Suppressor macrophage treated with lipopolysaccharide for 4 hours (primary cell): Measurements from ENCODE around the gene PTGR2.
A peak's percentile ranks its signal among the peaks of the same experiment; 100 is the strongest.
"Not testable (repeated sequence)": the region's sequence is repeated elsewhere in the genome, so short reads cannot be mapped to it uniquely, and the experiment has no call there.

Experiments used
- DNase-seq: peaks from one replicate; pipeline ENCODE4 v3.0.0-alpha.2; 2020

PTGR2 gene

DNA sequence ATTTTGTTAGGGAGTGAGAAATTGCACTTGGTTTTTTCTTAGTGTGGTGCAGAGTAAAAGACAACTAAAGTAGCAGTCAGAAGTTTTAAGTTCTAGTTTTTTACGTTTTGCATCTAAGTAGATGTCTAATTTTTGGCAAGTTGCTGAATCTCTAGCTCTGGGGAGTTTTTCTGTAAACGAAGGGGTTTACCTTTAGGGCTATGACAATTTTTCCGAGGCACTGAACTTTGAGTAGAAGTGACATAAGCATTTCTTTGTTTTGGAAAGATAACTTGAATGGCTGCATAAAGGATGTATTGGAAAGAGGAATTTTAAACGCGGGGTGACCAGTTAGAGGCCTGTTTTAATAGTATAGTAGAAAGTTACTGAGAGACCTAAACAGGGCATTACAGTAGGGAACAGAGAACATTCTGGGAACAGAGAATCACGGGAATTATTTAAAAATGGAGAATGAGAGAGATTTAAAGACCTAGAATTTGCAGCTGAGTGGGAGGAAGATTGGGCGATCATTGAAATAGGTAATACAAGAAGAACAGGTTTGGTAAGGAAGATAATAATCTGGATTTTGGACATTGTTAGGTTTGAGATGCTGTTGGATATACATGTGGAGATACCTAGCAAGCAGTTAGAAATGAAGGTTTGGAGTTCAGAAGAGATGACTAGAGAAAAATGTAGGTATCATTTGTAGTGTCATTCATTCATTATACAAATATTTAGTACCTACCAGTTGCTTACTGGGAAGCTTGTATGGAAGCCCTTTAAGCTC, 36.2 kb downstream of the PTGR2 start:
- DNase-seq, result peak; percentile 9

DNA sequence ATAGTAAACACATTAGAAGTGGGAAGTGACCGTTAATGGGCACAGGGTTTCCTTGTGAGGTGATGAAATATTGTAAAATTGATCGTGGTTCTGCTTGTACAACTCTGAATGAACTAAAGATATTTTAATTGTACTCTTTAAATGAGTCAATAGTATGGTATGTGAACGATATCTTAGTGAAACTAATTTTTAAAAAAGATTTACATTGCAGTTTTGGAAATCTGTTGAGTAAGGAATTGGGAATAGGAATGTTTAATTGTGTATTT, 36.8 kb downstream of the PTGR2 start:
- DNase-seq, result peak; percentile 65

DNA sequence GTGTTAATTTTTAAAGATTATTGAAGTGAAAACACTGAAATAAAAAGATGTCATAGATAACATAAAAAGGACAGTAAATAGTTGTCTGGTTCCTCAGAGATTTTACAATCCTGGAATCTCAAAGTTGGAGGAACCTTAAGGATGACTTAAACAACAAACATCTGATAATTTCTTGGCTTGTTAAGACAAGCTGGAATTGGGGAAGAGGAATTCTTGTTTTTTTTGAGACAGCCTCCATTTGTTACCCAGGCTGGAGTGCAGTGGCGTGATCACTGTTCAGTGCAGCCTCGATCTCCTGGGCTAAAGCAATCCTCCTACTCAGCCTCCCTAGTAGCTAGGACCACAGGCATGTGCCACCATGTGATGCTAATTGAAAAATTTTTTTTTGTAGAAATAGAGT, 37.3 kb downstream of the PTGR2 start:
- DNase-seq, result peak; percentile 4

DNA sequence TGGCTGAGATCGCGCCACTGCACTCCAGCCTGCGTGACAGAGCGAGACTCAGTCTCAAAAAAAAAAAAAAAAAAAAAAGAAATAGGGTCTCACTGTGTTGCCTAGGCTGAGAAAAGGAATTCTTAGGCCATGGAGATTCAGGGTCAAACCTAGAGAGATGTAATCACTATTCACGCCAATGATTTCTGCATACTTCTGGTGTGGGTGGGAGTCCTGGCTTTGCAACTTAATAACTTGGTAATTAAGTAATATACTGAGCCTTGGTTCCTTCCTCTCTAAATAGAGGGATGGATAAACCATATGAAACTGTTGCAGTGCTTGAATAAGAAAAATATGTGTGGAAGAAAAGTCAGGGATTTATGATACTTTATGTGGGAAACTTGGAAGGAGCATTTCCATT, 37.7 kb downstream of the PTGR2 start:
- peak; percentile 27 for DNase-seq

DNA sequence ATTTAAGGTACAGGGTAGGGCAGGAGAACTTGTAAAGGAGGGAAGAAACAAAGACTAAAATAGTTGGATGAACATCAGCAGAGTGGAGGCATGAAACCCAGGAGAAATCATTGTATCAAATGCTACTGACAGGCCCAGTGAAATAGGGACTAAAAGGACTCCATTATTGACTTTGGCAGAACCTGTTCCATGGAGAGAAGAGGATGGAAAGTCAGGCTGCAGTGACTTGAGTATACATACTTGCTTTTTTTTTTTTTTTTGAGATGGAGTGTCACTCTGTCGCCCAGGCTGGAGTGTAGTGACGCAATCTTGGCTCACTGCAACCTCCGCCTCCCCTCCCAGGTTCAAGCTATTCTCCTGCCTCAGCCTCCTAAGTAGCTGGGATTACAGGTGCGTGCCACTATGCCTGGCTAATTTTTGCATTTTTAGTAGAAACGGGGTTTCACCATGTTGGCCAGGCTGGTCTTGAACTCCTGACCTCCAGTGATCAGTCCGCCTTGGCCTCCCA, 42.6 kb downstream of the PTGR2 start:
- DNase-seq, result not testable (repeated sequence)

DNA sequence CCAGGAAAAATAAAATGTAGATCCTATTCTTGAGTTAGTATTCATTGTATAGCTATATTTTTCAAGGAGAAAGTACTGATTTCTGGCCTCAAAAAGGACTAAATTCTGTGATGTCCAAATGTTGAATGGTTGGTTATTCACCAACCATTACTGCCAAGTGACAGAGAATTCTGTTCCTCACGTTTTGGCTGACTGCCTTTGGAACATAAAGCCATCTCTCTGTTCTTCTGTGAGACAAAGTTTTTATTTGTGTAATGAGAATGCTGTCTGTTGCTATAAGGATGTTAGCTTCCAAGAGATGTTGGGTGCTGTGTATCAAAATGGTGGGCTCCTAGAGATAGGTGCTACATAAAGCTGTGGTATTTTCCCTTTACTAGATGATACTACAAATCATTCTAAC, 44.3 kb downstream of the PTGR2 start:
- DNase-seq, result no peak

DNA sequence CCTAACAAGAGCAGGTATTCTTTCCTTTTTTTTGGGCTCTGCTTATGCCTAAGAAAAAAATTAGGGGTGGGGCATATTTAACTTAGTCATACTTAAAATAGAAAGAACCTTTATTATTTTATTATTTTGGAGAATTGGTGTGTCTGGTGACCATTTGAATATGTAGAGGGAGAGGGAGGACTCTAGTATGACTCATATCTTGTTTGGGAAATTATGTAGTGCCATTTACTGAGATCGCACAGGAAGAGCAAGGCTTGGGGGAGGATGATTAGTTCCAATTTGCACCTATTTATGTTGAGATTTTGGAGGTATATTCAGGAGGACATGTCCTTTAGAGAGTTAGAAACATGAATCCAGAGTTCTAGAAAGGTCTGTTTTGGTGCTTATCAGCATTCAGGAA, 44.9 kb downstream of the PTGR2 start:
- peak; percentile 31 for DNase-seq

DNA sequence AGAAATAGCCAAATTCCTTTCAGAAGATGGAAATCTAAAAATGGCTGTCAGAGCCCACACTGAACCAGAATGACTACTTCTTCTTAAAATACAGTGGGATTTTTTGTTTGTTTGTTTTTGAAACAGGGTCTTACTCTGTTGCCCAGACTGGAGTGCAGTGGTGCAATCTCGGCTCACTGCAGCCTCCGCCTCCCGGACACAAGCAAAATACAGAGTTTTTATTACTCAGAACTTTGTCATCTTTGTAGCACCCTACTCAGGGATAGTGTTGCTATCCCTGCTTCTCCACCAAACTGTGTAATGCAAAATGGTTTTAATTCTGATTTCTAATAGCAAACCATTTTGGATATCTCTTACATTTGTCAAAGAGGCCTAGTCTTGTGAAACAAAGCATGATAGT, 51.4 kb downstream of the PTGR2 start:
- no peak for DNase-seq

DNA sequence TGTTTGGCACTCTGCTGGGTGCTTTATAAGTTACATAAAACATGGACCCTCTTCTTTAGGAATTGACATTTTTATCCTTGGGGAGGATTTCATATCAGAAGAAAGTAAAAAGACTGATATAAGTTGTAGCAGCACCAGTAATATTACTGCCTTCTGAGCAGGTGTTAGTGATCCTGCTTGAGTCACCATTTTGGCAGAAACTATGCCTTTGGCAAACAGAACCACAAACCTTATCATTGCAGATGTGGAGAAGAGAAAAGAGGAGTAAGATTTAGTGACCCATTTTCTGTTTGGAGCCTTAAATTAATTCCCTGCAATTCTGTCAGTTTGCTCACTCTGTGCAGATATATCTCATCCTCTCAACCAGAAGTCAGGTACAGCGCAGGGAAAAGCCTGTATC, 58.0 kb downstream of the PTGR2 start:
- DNase-seq, result no peak

DNA sequence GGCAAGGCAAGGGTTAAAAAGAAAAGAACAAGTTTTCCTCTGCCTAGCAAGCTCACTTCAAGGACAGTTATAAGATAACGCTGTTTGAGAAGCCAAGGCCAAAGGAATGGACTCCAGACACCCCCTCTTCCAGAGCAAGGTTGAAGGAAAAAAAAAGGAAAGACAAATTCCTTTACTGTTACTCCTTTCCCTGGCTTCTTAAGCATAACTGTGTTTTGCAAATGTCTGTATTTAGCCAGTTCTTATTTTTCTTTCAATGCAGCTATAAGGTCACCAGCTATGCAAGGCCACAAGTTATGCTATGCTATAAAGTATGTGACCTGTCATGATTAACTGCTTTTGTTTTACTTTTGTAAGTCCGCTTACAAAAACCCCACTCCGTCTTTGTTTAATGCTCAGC, 61.6 kb downstream of the PTGR2 start:
- DNase-seq, result no peak

DNA sequence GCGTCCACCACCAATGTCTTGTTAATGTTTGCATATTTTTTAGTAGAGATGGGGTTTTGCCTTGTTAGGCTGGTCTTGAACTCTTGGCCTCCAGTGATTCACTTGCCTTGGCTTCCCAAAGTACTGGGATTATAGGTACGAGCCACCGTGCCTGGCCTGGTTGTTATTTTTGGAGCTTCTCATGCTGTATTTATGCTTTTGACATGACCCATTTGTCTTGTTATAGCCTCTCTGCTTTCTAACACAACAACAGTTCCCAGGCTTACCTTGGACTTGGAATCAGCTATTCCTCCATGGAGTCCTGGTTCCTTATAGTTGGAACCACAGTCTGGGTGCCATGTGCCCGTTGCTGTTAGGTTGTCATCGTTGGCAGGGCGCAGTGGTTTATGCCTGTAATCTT, 64.7 kb downstream of the PTGR2 start:
- DNase-seq, result no peak

DNA sequence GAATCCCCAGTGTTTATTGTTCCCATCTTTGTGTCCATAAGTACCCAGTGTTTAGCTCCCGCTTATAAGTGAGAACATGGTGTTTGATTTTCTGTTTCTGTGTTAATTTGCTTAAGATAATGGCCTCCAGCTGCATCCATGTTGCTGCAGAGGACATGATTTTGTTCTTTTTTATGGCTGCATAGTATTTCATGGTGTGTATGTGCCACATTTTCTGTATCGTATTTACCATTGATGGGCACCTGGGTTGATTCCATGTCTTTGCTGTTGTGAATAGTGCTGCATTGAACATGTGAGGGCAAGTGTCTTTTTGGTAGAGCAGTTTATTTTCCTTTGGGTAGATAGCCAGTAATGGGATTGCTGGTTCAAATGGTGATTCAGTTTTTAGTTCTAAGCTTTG, 67.8 kb downstream of the PTGR2 start:
- not testable (repeated sequence) for DNase-seq

DNA sequence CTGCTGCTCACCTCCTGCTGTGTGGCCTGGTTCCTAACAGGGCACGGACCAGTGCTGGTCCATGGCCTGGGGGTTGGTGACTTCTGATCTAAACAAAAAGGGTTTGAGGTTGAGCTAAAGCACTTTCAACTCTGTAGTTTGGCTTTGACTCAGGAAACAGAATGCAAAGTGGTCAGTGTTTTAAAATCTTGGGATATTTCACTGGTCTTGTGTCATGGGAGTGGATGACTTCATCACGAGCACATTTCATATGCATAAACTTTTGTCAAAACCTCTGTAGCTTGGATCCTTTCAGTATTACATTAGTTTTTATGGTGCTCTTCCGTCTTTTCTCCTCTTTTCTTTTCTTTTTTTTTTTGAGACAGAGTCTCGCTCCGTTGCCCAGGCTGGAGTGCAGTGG, 72.7 kb downstream of the PTGR2 start:
- peak; percentile 19 for DNase-seq
